Stimulated activated CD4-positive, alpha-beta T cell treated with anti-CD3 and anti-CD28 coated beads, Interleukin-4, amount 100 ng/mL, for 48 hours (primary cell): Measurements from ENCODE around the gene UBXN7.
"Not testable (repeated sequence)": the region's sequence is repeated elsewhere in the genome, so short reads cannot be mapped to it uniquely, and the experiment has no call there.

Source experiments
- DNase-seq, 2 donors: peaks; one replicate each; pipeline ENCODE4 v3.0.0-alpha.2; 2020; ENCODE audit warnings: low read depth in 2 of 2

Gene UBXN7

DNA sequence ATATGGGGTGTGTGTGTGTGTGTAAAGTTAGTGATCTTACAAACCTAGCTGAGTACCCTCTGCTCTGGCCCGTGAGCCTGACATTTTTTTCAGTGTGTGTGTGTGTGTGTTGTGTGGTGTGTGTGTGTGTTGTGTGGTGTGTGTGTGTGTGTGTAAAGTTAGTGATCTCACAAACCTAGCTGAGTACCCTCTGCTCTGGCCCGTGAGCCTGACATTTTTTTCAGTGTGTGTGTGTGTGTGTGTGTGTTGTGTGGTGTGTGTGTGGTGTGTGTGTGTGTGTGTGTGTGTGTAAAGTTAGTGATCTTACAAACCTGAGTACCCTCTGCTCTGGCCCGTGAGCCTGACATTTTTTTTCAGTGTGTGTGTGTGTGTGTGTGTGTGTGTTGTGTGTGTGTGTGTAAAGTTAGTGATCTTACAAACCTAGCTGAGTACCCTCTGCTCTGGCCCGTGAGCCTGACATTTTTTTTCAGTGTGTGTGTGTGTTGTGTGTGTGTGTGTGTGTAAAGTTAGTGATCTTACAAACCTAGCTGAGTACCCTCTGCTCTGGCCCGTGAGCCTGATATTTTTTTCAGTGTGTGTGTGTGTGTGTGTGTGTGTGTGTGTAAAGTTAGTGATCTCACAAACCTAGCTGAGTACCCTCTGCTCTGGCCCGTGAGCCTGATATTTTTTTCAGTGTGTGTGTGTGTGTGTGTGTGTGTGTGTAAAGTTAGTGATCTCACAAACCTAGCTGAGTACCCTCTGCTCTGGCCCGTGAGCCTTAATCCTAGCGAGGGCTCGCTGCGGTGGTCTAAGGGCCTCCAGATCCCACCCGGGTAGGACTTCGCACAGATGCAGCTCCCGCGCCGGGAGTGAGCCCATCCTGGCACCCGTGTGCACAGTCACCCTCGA lies 115.2 kb downstream of the UBXN7 start:
- DNase-seq, result peak in 1 of 2 donors; percentile 27

DNA sequence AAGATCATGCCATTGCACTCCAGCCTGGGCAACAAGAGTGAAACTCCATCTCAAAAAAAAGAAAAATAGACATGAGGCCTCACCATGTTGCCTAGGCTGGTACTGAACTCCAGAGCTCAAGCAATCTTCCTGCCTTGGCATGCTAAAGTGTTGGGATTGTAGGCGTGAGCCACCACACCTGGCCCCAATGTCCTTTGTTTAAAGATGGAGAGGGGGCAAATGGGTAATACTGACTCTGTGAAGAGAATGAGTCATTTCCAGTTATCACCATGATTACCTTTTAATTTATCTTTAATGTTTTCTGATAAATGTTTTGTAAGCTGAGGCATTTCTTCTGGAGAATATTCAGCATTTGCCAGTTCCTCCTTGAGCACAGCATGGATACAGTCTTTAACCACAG lies 116.4 kb downstream of the UBXN7 start:
- DNase-seq, result no peak

DNA sequence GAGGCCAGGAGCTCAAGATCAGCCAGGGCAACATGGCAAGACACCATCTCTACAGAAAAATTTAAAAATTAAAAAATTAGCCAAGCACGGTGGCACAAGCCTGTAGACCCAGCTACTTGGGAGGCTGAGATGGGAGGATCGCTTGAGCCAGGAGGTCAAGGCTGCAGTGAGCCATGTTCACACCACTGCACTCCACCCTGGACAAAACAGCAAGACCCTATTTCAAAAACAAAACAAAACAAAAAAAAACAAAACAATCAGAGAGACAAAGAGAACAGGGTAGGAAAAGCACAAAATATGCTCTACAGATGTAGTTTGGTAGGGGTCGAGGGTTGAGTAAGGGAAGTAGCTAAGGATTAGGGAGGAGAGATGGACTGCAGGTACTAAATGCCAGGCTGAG lies 117.6 kb downstream of the UBXN7 start:
- no peak for DNase-seq

DNA sequence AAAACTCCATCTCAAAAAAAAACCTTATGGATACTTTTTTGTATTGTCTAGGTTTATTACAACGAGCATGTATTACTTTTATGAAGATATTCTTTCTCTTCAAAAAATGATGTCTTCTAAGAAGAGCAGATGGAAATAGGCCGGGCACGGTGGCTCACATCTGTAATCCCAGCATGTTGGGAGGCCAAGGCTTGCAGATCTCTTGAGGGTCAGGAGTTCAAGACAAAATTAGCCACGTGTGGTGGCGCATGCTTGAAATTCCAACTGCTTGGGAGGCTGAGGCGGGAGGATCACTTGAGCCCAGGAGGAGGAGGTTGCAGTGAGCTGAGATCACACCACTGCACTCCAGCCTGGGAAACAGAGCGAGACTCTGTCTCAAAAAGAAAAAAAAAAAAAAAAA lies 118.1 kb downstream of the UBXN7 start:
- not testable (repeated sequence) for DNase-seq

DNA sequence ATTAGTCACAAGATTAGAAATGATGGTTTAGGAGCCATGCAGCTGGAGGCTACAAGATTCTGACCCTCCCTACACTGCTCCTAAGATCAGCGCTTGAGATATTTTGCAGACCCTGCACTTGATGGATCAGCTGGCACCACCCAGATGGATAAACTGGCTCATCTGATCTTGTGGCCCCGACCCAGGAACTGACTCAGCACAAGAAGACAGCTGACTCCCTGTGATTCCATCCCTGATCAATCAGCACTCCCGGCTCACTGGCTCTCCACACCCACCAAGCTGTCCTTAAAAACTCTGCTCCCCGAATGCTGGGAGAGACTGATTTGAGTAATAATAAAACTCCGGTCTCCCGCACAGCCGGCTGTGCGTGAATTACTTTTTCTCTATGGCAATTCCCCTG lies 129.3 kb downstream of the UBXN7 start:
- DNase-seq, result not testable (repeated sequence)

DNA sequence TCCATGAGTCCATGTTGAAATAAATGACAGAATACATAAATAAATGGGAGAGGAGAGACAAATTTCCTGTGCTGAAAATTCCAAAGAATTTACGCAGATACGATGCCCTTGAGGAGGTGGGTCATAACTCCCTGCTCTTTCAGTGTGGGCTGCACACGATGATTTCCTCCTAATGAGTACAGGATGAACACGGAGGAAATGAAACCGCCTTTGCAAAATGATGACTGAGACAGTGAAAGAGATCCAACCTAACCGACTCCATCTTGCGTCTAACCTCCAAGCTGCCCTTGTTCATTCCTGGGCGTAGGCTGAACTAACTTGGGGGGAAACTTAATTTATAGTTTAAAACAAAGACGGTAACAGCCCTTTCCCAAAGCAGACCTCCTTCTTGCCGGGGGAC lies 129.7 kb downstream of the UBXN7 start:
- not testable (repeated sequence) for DNase-seq

DNA sequence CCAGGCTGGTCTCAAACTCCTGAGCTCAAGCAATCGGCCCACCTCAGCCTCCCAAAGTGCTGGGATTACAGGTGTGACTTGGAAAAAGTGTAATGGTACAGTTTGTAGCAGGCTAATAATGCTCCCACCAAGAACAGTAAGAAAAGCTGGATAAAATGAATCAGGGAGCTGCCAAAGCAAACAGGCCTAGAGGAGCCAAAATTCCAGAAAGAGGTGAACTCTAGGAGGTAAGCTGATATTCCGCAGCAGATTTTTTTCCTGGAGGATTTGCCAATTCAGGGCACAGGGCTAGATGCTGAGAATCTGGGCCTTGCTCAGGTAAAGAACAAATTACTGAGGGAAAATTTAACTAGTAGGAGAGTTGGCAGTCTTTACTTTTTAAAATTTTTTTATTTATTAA lies 133.7 kb downstream of the UBXN7 start:
- DNase-seq, result no peak
